ENCODE data around the gene PRRG1.
"Not testable (repeated sequence)": the region's sequence is repeated elsewhere in the genome, so short reads cannot be mapped to it uniquely, and the experiment has no call there.

The PRRG1 gene

GRCh38 chrX:37468124-37468739, 119.1 kb downstream of the PRRG1 start:
- no peak overlapping the region for H3K4me3 Mint-ChIP-seq
- no peak for ATAC-seq (replicated peaks)
- H3K4me1 Mint-ChIP-seq, result no peaks in the 10 kb centered on the region
- H3K27ac Mint-ChIP-seq, result no peak overlapping the region
- H3K36me3 Mint-ChIP-seq, result no peaks in the 10 kb centered on the region
- H3K9me3 Mint-ChIP-seq, result no peaks in the 10 kb centered on the region
- no peaks in the 10 kb centered on the region for H3K27me3 Mint-ChIP-seq
- no peak for DNase-seq

- no peak for ATAC-seq (replicated peaks)
- Mint-ChIP-seq H3K4me3 (no peak overlapping the region), H3K4me1 (no peaks in the 10 kb centered on the region), H3K9me3 (no peaks in the 10 kb centered on the region), H3K27ac (no peak overlapping the region), H3K36me3 (no peaks in the 10 kb centered on the region), H3K27me3 (no peaks in the 10 kb centered on the region)
- no peak for DNase-seq
Observed at GRCh38 chrX:37470711-37471110, 121.5 kb downstream of the PRRG1 start.

- ATAC-seq (replicated peaks), result no peak
- peaks cover 0 to 7% of the 10 kb centered on the region in 2 donors for H3K27me3 Mint-ChIP-seq
- H3K9me3 Mint-ChIP-seq, result no peaks in the 10 kb centered on the region
Observed at GRCh38 chrX:37472836-37473235, 123.7 kb downstream of the PRRG1 start.

DNA sequence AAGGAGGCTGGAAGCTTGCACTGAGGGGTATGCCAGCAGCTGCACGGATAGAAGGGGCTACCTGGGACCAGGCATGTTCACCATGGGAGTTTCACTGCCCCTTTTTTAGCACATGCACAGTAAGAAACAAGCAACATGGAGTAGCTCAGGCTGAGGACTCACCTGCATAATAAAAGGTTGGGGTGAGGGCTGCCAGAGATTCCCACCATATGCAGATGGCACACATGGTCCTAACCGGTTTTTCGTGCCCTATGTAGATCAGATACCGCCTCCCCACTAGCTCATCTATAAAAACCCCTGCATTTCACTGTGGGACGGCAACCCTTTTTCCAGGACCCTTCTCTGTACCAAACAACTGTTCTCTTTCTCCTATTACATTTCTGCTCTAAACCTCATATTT, 125.3 kb downstream of the PRRG1 start:
- no peak for ATAC-seq (replicated peaks)

More at GRCh38 chrX:37472836-37473235, 123.7 kb downstream of the PRRG1 start:
- Mint-ChIP-seq H3K4me1 (no peaks in the 10 kb centered on the region), H3K27ac (no peak overlapping the region), H3K36me3 (no peaks in the 10 kb centered on the region), H3K4me3 (no peak overlapping the region)
- no peak for DNase-seq

GRCh38 chrX:37476571-37477170, 127.5 kb downstream of the PRRG1 start:
- Mint-ChIP-seq H3K27me3 (peaks cover 6 to 18% of the 10 kb centered on the region in 2 donors), H3K36me3 (no peaks in the 10 kb centered on the region), H3K27ac (no peak overlapping the region), H3K9me3 (no peaks in the 10 kb centered on the region), H3K4me1 (no peaks in the 10 kb centered on the region), H3K4me3 (no peak overlapping the region)
- DNase-seq (no peak), ATAC-seq (replicated peaks) (no peak)

More for the DNA sequence above, 125.3 kb downstream of the PRRG1 start:
- no peak for DNase-seq
- Mint-ChIP-seq H3K4me1 (no peaks in the 10 kb centered on the region), H3K4me3 (no peak overlapping the region), H3K9me3 (no peaks in the 10 kb centered on the region), H3K27ac (no peak overlapping the region), H3K27me3 (peaks cover 6 to 13% of the 10 kb centered on the region in 2 donors), H3K36me3 (no peaks in the 10 kb centered on the region)

DNA sequence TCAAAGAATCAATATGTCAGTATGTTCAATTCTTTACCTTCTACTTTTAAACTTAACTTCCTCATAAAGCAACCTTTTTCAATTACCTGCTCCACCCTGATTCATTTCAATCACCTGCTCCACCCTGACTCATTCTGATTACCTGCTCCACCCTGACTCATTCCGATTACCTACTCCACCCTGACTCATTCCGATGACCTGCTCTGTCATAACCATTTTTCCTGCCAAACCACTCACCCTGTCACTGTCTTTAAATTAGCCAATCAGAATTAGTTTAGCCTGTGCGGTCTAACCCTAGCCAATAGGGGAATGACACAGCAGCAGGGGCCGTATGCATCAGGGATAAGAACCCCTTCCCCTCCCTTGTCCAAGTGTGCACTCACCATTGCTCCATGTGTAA, 135.2 kb downstream of the PRRG1 start:
- H3K27me3 Mint-ChIP-seq, result peaks cover 9 to 26% of the 10 kb centered on the region in 2 donors
- not testable (repeated sequence) for H3K36me3 Mint-ChIP-seq; H3K27ac Mint-ChIP-seq; H3K9me3 Mint-ChIP-seq; DNase-seq; H3K4me1 Mint-ChIP-seq; H3K4me3 Mint-ChIP-seq; ATAC-seq (replicated peaks)

DNA sequence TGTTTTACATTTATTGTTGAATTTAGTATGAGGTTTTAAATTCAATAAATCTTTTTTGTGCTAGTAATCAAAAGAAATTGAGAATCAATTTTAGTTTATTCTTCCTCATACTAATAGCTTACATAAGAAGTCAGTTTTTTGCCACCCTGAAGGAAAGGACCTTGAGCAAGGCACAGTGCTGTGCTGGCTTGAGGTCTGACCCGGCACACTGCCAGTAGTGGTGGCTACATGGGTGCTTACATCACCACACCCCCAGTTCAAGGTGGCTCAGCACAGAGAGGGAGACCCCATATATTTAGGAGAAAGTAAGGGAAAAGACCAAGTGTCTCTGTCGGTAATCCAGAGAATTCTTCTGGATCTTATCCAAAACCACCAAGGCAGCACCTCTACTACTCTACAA, 136.3 kb downstream of the PRRG1 start:
- no peaks in the 10 kb centered on the region for H3K36me3 Mint-ChIP-seq
- no peak for DNase-seq
- H3K27me3 Mint-ChIP-seq, result peaks cover 10 to 21% of the 10 kb centered on the region in 2 donors
- H3K9me3 Mint-ChIP-seq, result no peaks in the 10 kb centered on the region
- no peak overlapping the region for H3K4me3 Mint-ChIP-seq
- no peak for ATAC-seq (replicated peaks)
- no peaks in the 10 kb centered on the region for H3K4me1 Mint-ChIP-seq
- no peak overlapping the region for H3K27ac Mint-ChIP-seq

DNA sequence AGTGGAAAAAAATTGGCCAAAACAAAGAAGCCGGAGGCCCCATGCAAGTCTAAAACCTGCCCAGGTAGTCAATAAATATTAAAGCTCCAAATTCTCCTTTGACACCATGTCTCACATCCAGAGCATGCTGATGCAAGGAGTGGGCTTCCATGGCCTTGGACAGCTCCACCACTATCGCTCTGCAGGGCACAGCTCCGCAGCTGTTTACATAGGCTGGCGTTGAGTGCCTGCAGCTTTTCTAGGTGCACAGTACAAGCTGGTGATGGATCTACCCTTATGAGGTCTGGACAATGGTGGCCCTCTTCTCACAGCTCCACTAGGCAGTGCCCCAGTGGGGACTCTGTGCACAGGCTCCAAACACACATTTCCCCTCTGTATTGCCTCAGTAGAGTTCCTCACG, 138.1 kb downstream of the PRRG1 start:
- Mint-ChIP-seq H3K9me3 (no peaks in the 10 kb centered on the region), H3K4me3 (no peak overlapping the region), H3K4me1 (no peaks in the 10 kb centered on the region), H3K27me3 (peaks cover 10 to 23% of the 10 kb centered on the region in 2 donors), H3K36me3 (no peaks in the 10 kb centered on the region), H3K27ac (no peak overlapping the region)
- DNase-seq (no peak), ATAC-seq (replicated peaks) (no peak)

DNA sequence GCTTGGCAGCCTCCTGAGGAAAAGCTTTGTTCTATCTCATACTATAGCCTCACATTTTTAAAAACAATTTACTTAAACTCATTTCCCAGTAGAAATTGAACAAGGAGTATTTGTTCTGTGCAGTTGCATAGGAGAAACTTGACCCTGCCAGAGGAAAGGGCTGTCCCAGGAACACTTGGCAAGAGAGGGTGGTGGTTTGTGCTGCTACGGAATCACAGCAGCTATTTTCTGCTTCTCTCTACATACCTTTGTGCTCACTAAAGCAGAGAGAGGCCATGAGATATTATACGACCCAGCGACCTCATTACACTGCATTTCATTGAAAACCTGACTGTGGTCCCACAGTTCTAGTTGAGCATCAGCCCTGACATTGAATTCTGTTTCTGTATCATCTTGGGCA, 139.2 kb downstream of the PRRG1 start:
- no peak for ATAC-seq (replicated peaks)
- no peaks in the 10 kb centered on the region for H3K9me3 Mint-ChIP-seq
- H3K27me3 Mint-ChIP-seq, result peaks cover 5 to 19% of the 10 kb centered on the region in 2 donors
- DNase-seq, result no peak
- H3K27ac Mint-ChIP-seq, result no peak overlapping the region
- H3K4me1 Mint-ChIP-seq, result no peaks in the 10 kb centered on the region
- H3K4me3 Mint-ChIP-seq, result no peak overlapping the region
- H3K36me3 Mint-ChIP-seq, result no peaks in the 10 kb centered on the region

GRCh38 chrX:37491686-37492085, 142.5 kb downstream of the PRRG1 start:
- ATAC-seq (replicated peaks) (no peak), DNase-seq (no peak)
- H3K4me3 Mint-ChIP-seq, result no peak overlapping the region
- H3K27ac Mint-ChIP-seq, result no peak overlapping the region
- H3K27me3 Mint-ChIP-seq, result peaks cover 5 to 26% of the 10 kb centered on the region in 2 donors
- no peaks in the 10 kb centered on the region for H3K36me3 Mint-ChIP-seq
- no peaks in the 10 kb centered on the region for H3K9me3 Mint-ChIP-seq
- H3K4me1 Mint-ChIP-seq, result no peaks in the 10 kb centered on the region

GRCh38 chrX:37495760-37496159, 146.6 kb downstream of the PRRG1 start:
- peaks cover 0 to 23% of the 10 kb centered on the region in 2 donors for H3K27me3 Mint-ChIP-seq
- not testable (repeated sequence) for DNase-seq, H3K9me3 Mint-ChIP-seq, H3K4me1 Mint-ChIP-seq, H3K36me3 Mint-ChIP-seq, H3K27ac Mint-ChIP-seq, H3K4me3 Mint-ChIP-seq
- peak in 1 of 2 donors; percentile 53 for ATAC-seq (replicated peaks)

DNA sequence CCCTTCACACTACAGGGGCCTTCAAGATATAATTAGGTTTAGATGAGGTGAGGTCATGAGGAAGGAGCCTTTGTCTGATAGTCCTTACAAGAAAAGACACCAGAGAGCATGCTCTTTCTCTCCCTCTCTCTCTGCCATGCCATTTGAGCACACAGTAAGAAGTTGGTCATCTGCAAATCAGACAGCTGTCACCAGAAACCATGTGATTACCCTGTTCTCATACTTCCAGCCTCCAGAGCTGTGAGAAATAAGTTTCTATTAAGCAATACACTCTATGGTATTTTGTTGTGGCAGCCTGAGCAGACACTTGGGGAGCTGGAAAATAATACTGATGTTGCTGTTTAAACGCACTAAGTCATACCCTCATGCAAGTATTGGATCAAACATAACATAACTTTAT, 148.0 kb downstream of the PRRG1 start:
- not testable (repeated sequence) for DNase-seq; ATAC-seq (replicated peaks); H3K9me3 Mint-ChIP-seq; H3K4me1 Mint-ChIP-seq; H3K4me3 Mint-ChIP-seq; H3K27ac Mint-ChIP-seq; H3K36me3 Mint-ChIP-seq
- peaks cover 0 to 17% of the 10 kb centered on the region in 2 donors for H3K27me3 Mint-ChIP-seq

DNA sequence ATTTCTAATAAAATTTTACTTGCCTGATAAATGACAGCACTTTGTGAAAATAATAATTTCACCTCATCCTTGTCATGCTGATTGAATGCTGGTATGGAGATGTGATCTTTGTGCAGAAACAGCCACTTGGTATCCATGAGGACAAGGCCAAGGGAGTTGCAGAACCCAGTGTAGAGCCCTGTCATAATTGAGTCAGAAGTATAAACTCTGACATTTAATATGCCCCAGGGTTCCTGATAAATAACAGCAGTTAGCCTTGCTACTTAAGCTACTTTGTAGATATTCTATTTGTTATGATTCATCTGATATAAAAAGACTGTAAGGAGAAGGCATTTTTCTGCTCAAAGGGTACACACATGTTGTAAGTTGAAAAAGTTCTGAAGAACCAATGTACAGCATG, 149.2 kb downstream of the PRRG1 start:
- H3K27ac Mint-ChIP-seq; H3K36me3 Mint-ChIP-seq; H3K9me3 Mint-ChIP-seq; H3K4me1 Mint-ChIP-seq; ATAC-seq (replicated peaks); H3K4me3 Mint-ChIP-seq; DNase-seq: not testable (repeated sequence)
- peaks cover 0 to 20% of the 10 kb centered on the region in 2 donors for H3K27me3 Mint-ChIP-seq

DNA sequence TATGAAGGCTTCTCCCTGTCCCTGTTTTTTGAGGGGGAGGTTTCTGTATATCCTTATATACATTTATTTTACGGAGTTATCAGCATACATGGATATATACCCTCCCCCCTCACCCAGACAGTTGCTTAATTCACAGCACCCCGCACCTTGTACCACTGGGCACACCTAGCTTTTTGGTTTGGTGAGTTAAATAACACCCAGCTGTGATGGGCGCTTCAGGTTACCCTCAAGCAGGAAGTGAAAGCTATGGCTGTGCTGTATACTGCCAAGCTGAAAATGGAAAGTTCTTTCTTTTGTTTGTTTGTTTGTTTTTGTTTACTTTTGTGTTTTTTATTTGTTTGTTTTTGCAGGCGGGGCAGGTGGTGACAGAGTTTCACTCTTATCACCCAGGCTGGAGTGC, 150.5 kb downstream of the PRRG1 start:
- not testable (repeated sequence) for H3K36me3 Mint-ChIP-seq; DNase-seq; H3K27ac Mint-ChIP-seq; H3K4me1 Mint-ChIP-seq; H3K4me3 Mint-ChIP-seq; H3K9me3 Mint-ChIP-seq; ATAC-seq (replicated peaks)
- H3K27me3 Mint-ChIP-seq, result peaks cover 0 to 13% of the 10 kb centered on the region in 2 donors

GRCh38 chrX:37504991-37505390, 155.8 kb downstream of the PRRG1 start:
- Mint-ChIP-seq H3K4me1 (no peaks in the 10 kb centered on the region), H3K27ac (no peak overlapping the region)

More at GRCh38 chrX:37504991-37505390, 155.8 kb downstream of the PRRG1 start:
- Mint-ChIP-seq H3K27me3 (peaks cover 0 to 4% of the 10 kb centered on the region in 2 donors), H3K4me3 (no peak overlapping the region), H3K9me3 (peaks cover 0 to 5% of the 10 kb centered on the region in 2 donors), H3K36me3 (no peaks in the 10 kb centered on the region)
- ATAC-seq (replicated peaks) (no peak), DNase-seq (no peak)
